ENCODE data around the gene EXOC7. TPM values are rescaled to one million over a fixed set of nuclear protein-coding genes. Genes with fewer than 3 reads are reported as not detected.

Gene EXOC7
- total RNA-seq, 1 donor from 2014 or later = 145 TPM

- Histone ChIP-seq H3K36me3 (ENCODE audit: insufficient read depth, low read length) (no peaks in the 10 kb centered on the region), H3K4me3 (ENCODE audit: insufficient read depth, low read depth, low read length) (no peak overlapping the region), H3K4me1 (ENCODE audit: insufficient read depth, low read length) (peaks cover 7% of the 10 kb centered on the region), H3K4me2 (ENCODE audit: low read length) (peak overlapping the region; percentile 99), H3K9ac (ENCODE audit: low read length) (no peak overlapping the region), H2AFZ (ENCODE audit: low read depth, low read length) (no peak overlapping the region), H4K20me1 (ENCODE audit: insufficient read depth, low read length) (no peaks in the 10 kb centered on the region), H3K27ac (ENCODE audit: low read depth, low read length) (no peak overlapping the region), H3K79me2 (ENCODE audit: insufficient read depth, low read length) (no peaks in the 10 kb centered on the region), H3K9me3 (ENCODE audit: insufficient read depth, low read depth, low read length) (no peaks in the 10 kb centered on the region), H3K27me3 (ENCODE audit: insufficient read depth, low read length) (peaks cover 48% of the 10 kb centered on the region)
- FAIRE-seq = no peak
- no peaks in the 10 kb centered on the region for H3K9me3 Mint-ChIP-seq (ENCODE audit: unreplicated experiment)
- DNase-seq (ENCODE audit: low read depth) = no peak
- no peak for TF ChIP-seq EZH2 (IDR thresholded peaks at IDR 0.05; ENCODE audit: insufficient read depth, low read length)
- no peak for TF ChIP-seq CTCF (IDR thresholded peaks at IDR 0.05; ENCODE audit: insufficient read depth, low read depth, low read length)
- peak overlapping the region; percentile 80 for H3K4me3 Mint-ChIP-seq (ENCODE audit: unreplicated experiment)
- H3K27me3 Mint-ChIP-seq (ENCODE audit: low read depth, unreplicated experiment) = peaks cover 38% of the 10 kb centered on the region
- peaks cover 14% of the 10 kb centered on the region for H3K4me1 Mint-ChIP-seq (ENCODE audit: low read depth, unreplicated experiment)
- peaks cover 2% of the 10 kb centered on the region for H3K36me3 Mint-ChIP-seq (ENCODE audit: low read depth, unreplicated experiment)
- peak overlapping the region; percentile 23 for H3K27ac Mint-ChIP-seq (ENCODE audit: unreplicated experiment)
Measured at GRCh38 chr17:76142039-76142584, 38.5 kb upstream of the EXOC7 start.

GRCh38 chr17:76141212-76142038, 37.8 kb upstream of the EXOC7 start, which contains the start of gene FOXJ1:
Gene FOXJ1, minus strand, starts transcription at chr17:76141245. Its CDS starts 850 bp downstream, at chr17:76140395.
- peak within 1 kb of the TSS; percentile 61 for H3K4me3 ChIP-seq (ENCODE audit: insufficient read depth, low read depth, low read length)
- peaks cover 7% of the 10 kb centered on the region for H3K4me1 ChIP-seq (ENCODE audit: insufficient read depth, low read length)
- peaks cover 14% of the 10 kb centered on the region for H3K4me1 Mint-ChIP-seq (ENCODE audit: low read depth, unreplicated experiment)
- H3K36me3 Mint-ChIP-seq (ENCODE audit: low read depth, unreplicated experiment) = peaks cover 2% of the 10 kb centered on the region
- peak within 1 kb of the TSS; percentile 80 for H3K4me3 Mint-ChIP-seq (ENCODE audit: unreplicated experiment)
- H2AFZ ChIP-seq (ENCODE audit: low read depth, low read length) = peak within 1 kb of the TSS; percentile 80
- FAIRE-seq (no peak), DNase-seq (ENCODE audit: low read depth) (peak; percentile 57)
- H3K9me3 Mint-ChIP-seq (ENCODE audit: unreplicated experiment) = no peaks in the 10 kb centered on the region
- no peaks in the 10 kb centered on the region for H3K9me3 ChIP-seq (ENCODE audit: insufficient read depth, low read depth, low read length)
- no peaks in the 10 kb centered on the region for H3K79me2 ChIP-seq (ENCODE audit: insufficient read depth, low read length)
- H3K27ac Mint-ChIP-seq (ENCODE audit: unreplicated experiment) = peak within 1 kb of the TSS; percentile 47
- peaks cover 44% of the 10 kb centered on the region for H3K27me3 Mint-ChIP-seq (ENCODE audit: low read depth, unreplicated experiment)
- H3K9ac ChIP-seq (ENCODE audit: low read length) = peak within 1 kb of the TSS; percentile 59
- peak within 1 kb of the TSS; percentile 99 for H3K4me2 ChIP-seq (ENCODE audit: low read length)
- H3K36me3 ChIP-seq (ENCODE audit: insufficient read depth, low read length) = no peaks in the 10 kb centered on the region
- peaks cover 53% of the 10 kb centered on the region for H3K27me3 ChIP-seq (ENCODE audit: insufficient read depth, low read length)
- no peaks in the 10 kb centered on the region for H4K20me1 ChIP-seq (ENCODE audit: insufficient read depth, low read length)
- H3K27ac ChIP-seq (ENCODE audit: low read depth, low read length) = no peak within 1 kb of the TSS
- TF ChIP-seq EZH2 (IDR thresholded peaks at IDR 0.05; ENCODE audit: insufficient read depth, low read length) (no peak), CTCF (IDR thresholded peaks at IDR 0.05; ENCODE audit: insufficient read depth, low read depth, low read length) (no peak)
